HPDE6-E6E7 (cell line): ENCODE data around the gene SUCLG2.

ENCODE experiments used
- DNase-seq: peaks from one replicate; pipeline ENCODE4 v3.0.0; 2011; ENCODE audit warnings: missing footprints; ENCODE audit errors: extremely low spot score

The SUCLG2 gene

GRCh38 chr3:67509471-67510075 lies 144.8 kb downstream of the SUCLG2 start:
- no peak for DNase-seq

DNA sequence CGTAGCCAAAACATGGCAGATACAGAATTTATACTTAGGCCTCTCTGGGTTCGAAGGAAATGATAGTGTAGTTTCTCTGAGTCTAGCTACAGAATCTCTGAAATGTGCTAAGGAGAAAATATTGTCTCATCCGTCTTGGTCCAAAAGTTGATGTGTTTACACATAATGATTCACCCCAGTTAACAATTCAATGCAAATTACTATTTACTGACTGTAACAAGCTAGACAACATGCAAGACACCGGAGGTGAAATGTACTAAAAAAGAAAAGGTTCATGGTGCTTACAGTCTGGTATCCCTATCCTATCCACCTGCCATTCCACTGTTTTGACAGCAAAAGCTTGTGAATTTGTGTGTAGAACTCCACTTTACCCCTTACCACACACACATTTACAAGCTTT lies 146.8 kb downstream of the SUCLG2 start:
- DNase-seq: no peak

- no peak for DNase-seq
These were observed 153.7 kb downstream of the SUCLG2 start for GRCh38 chr3:67500709-67501108.

GRCh38 chr3:67497746-67498145 lies 156.7 kb downstream of the SUCLG2 start:
- no peak for DNase-seq

DNA sequence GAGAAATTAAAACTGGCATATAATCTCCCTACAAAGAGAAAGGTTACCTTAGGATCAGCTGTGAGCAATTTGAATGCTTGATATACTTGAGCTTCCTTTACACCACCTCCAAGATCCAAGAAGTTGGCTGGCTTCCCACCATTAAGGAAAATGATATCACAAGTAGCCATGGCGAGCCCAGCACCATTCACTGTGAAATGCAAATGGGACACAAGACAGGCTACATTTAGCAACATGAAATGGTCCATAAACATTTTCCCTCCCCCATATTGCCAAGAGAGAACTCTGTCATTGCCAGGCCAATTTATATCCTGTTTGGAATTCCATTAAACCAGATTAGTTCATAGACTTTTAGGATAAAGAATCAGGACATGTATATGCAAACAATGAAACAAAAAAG lies 158.7 kb downstream of the SUCLG2 start:
- DNase-seq: no peak

- DNase-seq: no peak
These were observed 160.6 kb downstream of the SUCLG2 start for GRCh38 chr3:67493808-67494207.

DNA sequence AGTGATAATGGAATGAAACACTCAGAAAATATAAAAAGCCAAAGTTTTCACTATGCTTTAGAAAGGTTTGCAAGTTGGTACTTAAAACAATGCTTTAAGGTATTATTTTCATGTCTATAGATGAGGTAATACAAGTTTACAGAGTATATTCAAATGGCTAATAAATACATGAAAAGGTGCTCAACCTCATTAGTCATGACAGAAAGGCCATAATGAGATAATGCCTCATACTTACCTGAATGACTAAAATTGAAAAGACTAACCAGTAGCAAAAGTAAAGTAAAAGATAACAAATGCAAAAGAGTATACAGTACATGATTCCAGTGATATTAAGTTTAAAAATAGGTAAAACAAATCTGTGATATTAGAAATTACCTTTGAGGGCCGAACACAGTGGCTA lies 163.8 kb downstream of the SUCLG2 start:
- no peak for DNase-seq

DNA sequence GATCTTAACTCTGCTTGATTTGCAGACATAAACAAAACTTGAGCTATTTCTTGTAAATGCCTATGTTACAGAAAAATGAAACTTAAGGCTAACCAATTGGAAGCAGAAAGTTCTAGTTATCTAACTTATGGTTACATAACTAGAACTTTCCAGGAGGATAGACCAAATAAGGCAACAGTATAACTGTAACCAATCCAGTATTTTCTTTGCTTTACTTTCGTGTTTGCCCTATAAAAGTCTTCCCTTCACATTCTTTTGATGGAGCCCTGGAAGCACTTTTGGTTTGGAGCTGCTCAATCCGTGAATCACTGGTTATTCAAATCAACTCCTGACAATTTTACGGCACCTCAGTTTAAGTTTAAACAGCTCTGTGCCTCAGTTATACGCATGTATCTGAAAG lies 164.6 kb downstream of the SUCLG2 start:
- no peak for DNase-seq

DNA sequence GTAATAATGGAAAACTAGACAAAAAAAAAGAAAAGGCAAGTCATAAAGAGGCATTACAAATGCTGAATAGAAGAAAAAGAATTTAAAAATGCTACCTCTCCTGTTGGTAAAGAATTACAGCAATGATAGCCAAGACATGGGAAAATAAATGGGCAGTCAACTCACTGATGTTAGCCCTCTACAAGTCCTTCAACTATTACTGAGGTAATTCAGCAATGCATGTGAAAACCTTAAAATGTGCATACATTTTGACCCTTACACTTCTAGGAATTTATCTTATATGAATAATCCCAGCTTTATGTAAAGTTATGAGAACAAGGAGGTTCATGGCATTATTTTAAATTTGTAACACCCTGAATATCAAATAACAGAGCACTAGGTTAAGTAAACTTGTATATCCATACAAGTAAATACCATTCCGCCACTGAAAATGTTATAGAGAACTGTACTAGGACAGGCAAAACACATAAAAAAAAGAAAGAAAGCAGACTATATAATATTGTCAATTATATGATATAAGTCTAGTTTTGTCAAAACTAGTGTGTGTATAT lies 166.8 kb downstream of the SUCLG2 start:
- DNase-seq: no peak

DNA sequence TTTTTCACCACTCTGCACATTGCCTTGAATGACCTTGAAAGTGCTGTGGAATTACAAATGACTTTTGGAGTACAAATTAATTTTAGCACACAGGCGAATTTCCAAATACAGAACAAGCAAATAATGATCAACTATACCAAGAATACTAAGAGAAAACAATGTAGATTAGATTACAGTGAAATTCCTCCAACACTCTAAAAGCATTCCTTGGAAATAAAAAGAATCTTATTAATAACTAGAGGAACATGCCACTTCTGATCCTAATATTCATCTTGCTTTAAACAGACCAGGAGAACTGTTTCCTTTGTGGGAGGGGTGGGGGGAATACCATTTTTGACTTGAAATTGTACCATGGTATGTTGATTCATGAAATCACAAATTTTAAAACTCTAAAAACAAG lies 167.5 kb downstream of the SUCLG2 start:
- DNase-seq: no peak

- DNase-seq: no peak
These were observed 170.3 kb downstream of the SUCLG2 start for GRCh38 chr3:67484085-67484484.

GRCh38 chr3:67481126-67481525 lies 173.3 kb downstream of the SUCLG2 start:
- no peak for DNase-seq

DNA sequence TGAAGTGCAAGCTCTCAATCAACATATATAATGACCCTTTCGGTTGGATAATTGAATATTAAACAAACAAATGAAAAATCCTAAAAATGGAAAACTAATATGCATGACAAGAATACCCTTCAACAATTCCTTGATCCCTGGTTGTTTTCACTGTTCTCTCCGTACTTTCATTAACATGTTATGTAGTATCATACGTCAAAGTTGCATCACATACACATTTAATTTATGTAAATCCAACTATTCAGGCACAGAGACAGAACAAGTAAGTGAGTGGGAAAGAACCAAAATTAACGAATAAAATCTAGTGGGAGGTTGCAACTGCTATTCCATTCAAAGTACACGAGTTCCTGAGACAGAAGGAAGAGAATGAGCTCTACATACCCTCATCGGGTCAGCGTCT lies 176.0 kb downstream of the SUCLG2 start:
- DNase-seq: no peak

GRCh38 chr3:67474311-67474710 lies 180.1 kb downstream of the SUCLG2 start:
- no peak for DNase-seq

GRCh38 chr3:67472674-67473201 lies 181.7 kb downstream of the SUCLG2 start:
- no peak for DNase-seq

- no peak for DNase-seq
These were observed 184.2 kb downstream of the SUCLG2 start for GRCh38 chr3:67470207-67470606.

- DNase-seq: no peak
These were observed 185.9 kb downstream of the SUCLG2 start for GRCh38 chr3:67468511-67468910.

- DNase-seq: no peak
These were observed 190.8 kb downstream of the SUCLG2 start for GRCh38 chr3:67463656-67464055.

GRCh38 chr3:67462187-67462586 lies 192.2 kb downstream of the SUCLG2 start:
- DNase-seq: no peak

- no peak for DNase-seq
These were observed 192.7 kb downstream of the SUCLG2 start for GRCh38 chr3:67461667-67462142.

DNA sequence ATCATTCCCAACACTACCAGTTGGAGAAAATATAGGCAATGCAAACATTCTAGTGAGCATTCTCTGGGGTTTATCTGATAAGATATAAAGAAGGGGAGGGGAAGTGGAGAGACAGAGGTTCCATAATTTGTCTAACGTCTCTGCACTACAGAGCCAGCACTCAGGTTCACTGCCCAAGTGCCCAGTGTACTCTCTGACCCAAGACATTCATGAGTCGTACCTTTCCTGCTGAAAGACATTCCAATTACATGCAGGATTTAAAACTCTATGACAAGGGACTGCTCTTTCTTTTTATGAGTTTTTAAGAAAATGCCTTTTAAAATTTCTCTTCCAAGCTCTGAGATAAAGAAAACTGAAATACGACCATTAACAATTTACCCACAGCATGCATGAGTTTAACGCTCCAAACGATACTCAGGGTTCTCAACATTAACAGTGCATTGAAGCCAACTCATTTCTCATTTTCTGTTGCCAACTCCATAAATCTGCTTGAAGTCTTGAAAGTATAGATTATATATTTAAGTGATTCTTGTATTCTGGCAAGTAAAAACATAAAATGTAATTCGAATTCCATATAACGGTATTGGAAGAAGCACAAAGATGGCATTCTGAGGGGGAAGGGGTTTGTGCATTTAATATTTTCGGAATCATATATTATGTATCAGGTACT lies 193.4 kb downstream of the SUCLG2 start:
- DNase-seq: no peak

DNA sequence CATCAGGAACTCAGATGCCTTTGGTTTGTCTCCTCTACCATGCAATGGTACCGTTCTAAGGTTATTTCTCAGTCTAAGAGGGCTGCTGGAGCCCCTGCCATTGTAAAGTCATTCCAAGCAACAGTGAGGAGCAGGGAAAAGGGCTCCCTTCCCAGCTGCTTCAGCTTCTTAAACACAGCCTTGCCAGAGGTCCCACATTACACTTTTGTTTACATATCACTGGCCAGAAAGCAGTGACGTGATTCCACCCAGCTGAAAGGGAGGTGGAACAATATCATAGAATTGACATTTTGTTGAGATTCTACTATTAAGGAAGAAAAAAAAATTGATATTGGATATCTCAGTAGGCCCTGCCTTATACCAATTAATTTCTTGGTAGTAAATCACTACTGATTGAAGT lies 194.6 kb downstream of the SUCLG2 start:
- no peak for DNase-seq

DNA sequence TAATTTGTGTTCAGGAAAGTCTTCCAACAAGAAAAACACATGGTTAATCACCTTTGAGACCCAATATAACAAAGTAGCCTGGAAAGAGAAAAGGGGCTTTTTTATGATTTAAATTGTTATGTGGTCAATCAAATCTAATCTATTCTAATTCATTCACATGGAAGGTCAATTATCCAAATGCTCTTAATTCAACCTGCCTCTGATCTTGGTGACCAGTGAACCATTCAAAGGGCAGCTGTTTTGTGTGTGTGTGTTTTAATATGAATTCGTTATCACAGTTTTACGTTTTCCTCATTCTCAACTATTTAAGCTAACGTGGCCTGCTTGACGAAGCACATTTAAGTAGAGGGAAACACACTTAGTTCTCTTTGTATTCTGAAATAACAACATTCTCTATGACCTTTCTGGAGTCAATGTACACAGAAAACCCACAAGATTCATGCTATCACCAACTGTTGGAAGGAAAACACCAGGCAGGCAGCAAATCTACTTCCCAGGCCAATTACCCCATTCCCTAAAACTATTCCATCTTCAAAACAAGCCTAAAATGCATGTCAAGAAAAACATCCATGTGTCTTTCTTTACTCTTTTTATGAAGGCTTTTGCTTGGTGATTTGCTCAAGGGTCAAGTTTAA lies 195.4 kb downstream of the SUCLG2 start:
- no peak for DNase-seq
